Measurements from ENCODE around the gene TRAPPC10. TPM values are rescaled to one million over a fixed set of nuclear protein-coding genes. Genes with fewer than 3 reads are reported as not detected.

The TRAPPC10 gene
- total RNA-seq, 1 donor from 2014 or later, result 48.4 TPM

DNA sequence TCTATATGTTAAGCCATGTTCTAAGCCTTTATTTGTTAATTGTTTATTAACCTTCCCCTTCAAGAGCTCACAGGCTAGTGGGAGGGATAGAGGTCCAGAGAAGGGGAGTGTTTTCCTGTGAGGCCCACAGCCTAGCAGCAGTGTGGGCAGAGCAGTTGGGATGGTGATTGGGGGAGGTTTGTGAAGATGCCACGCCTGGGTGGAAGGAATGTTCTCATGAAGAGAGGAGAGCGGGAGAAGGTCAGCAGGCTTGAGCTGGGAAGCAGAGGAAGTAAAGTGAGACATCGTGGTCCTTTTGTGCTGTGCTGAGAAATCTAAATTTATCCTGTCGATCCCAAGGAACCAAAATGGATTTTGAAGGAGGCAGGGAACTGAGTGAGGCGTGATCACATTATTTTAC lies 42.6 kb downstream of the TRAPPC10 start:
- TF ChIP-seq, protein P1, sequence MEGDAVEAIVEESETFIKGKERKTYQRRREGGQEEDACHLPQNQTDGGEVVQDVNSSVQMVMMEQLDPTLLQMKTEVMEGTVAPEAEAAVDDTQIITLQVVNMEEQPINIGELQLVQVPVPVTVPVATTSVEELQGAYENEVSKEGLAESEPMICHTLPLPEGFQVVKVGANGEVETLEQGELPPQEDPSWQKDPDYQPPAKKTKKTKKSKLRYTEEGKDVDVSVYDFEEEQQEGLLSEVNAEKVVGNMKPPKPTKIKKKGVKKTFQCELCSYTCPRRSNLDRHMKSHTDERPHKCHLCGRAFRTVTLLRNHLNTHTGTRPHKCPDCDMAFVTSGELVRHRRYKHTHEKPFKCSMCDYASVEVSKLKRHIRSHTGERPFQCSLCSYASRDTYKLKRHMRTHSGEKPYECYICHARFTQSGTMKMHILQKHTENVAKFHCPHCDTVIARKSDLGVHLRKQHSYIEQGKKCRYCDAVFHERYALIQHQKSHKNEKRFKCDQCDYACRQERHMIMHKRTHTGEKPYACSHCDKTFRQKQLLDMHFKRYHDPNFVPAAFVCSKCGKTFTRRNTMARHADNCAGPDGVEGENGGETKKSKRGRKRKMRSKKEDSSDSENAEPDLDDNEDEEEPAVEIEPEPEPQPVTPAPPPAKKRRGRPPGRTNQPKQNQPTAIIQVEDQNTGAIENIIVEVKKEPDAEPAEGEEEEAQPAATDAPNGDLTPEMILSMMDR (IDR thresholded peaks at IDR 0.05; ENCODE audit: partially characterized antibody, unreplicated experiment), result no peak
- no peak for DNase-seq
- Mint-ChIP-seq H3K27me3 (ENCODE audit: unreplicated experiment) (peaks cover 4% of the 10 kb centered on the region), H3K9me3 (ENCODE audit: unreplicated experiment) (peaks cover 3% of the 10 kb centered on the region), H3K4me3 (ENCODE audit: unreplicated experiment) (no peak overlapping the region), H3K27ac (ENCODE audit: unreplicated experiment) (peak overlapping the region; percentile 46), H3K36me3 (ENCODE audit: unreplicated experiment) (no peaks in the 10 kb centered on the region), H3K4me1 (ENCODE audit: low read depth, unreplicated experiment) (peaks cover 61% of the 10 kb centered on the region)

DNA sequence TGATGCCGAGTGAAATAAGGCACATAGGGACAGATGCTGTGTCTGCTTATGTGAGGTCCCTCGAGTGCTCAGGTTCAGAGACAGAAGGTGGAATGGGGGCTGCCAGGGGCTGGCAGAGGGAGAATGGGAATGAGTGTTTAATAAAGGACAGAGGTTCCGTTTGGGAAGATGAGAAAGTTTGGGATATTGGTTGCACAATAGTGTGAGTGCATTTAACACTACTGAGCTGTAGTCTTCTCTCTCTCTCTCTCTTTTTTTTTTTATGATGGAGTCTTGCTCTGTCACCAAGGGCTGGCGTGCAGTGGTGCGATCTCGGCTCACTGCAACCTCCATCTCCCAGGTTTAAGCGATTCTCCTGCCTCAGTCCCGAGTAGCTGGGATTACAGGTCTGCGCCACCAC lies 44.9 kb downstream of the TRAPPC10 start:
- peak overlapping the region; percentile 95 for H3K27ac Mint-ChIP-seq (ENCODE audit: unreplicated experiment)
- peaks cover 4% of the 10 kb centered on the region for H3K27me3 Mint-ChIP-seq (ENCODE audit: unreplicated experiment)

GRCh38 chr21:44057960-44058651 lies 46.0 kb downstream of the TRAPPC10 start:
- DNase-seq, result no peak
- Mint-ChIP-seq H3K9me3 (ENCODE audit: unreplicated experiment) (peaks cover 5% of the 10 kb centered on the region), H3K27me3 (ENCODE audit: unreplicated experiment) (peaks cover 4% of the 10 kb centered on the region), H3K36me3 (ENCODE audit: unreplicated experiment) (no peaks in the 10 kb centered on the region), H3K4me3 (ENCODE audit: unreplicated experiment) (peak overlapping the region; percentile 35), H3K4me1 (ENCODE audit: low read depth, unreplicated experiment) (peaks cover 43% of the 10 kb centered on the region), H3K27ac (ENCODE audit: unreplicated experiment) (peak overlapping the region; percentile 86)
- TF ChIP-seq, protein P1 (IDR thresholded peaks at IDR 0.05; ENCODE audit: partially characterized antibody, unreplicated experiment), result no peak

More for the DNA sequence above, 44.9 kb downstream of the TRAPPC10 start:
- TF ChIP-seq, protein P1 (IDR thresholded peaks at IDR 0.05; ENCODE audit: partially characterized antibody, unreplicated experiment), result no peak
- Mint-ChIP-seq H3K4me3 (ENCODE audit: unreplicated experiment) (peak overlapping the region; percentile 80), H3K9me3 (ENCODE audit: unreplicated experiment) (peaks cover 3% of the 10 kb centered on the region), H3K4me1 (ENCODE audit: low read depth, unreplicated experiment) (peaks cover 48% of the 10 kb centered on the region), H3K36me3 (ENCODE audit: unreplicated experiment) (no peaks in the 10 kb centered on the region)
- DNase-seq, result no peak

DNA sequence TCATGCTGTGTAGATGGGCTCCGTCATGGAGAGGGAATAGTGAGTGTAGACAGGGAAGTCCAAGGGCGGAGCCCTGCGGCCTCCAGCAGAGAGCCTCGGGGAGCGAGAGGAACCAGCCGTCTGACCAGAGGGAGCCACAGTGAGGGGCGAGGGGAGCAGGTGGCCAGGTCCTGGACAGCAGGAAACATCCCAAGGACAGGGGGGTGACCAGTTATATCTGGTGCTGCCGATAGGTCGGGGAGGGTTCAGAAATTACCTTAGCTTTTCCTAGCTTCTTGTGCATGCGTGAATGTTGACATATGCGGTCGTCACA lies 46.5 kb downstream of the TRAPPC10 start:
- peaks cover 5% of the 10 kb centered on the region for H3K9me3 Mint-ChIP-seq (ENCODE audit: unreplicated experiment)
- peaks cover 4% of the 10 kb centered on the region for H3K27me3 Mint-ChIP-seq (ENCODE audit: unreplicated experiment)

GRCh38 chr21:44058981-44059380 lies 46.9 kb downstream of the TRAPPC10 start:
- peaks cover 5% of the 10 kb centered on the region for H3K9me3 Mint-ChIP-seq (ENCODE audit: unreplicated experiment)
- H3K27me3 Mint-ChIP-seq (ENCODE audit: unreplicated experiment), result peaks cover 4% of the 10 kb centered on the region
- H3K36me3 Mint-ChIP-seq (ENCODE audit: unreplicated experiment), result no peaks in the 10 kb centered on the region
- no peak for DNase-seq
- peak overlapping the region; percentile 41 for H3K27ac Mint-ChIP-seq (ENCODE audit: unreplicated experiment)
- no peak overlapping the region for H3K4me3 Mint-ChIP-seq (ENCODE audit: unreplicated experiment)
- TF ChIP-seq, protein P1 (IDR thresholded peaks at IDR 0.05; ENCODE audit: partially characterized antibody, unreplicated experiment), result no peak
- peaks cover 39% of the 10 kb centered on the region for H3K4me1 Mint-ChIP-seq (ENCODE audit: low read depth, unreplicated experiment)

More for the DNA sequence above, 46.5 kb downstream of the TRAPPC10 start:
- DNase-seq, result no peak
- H3K27ac Mint-ChIP-seq (ENCODE audit: unreplicated experiment), result peak overlapping the region; percentile 86
- H3K4me1 Mint-ChIP-seq (ENCODE audit: low read depth, unreplicated experiment), result peaks cover 42% of the 10 kb centered on the region
- TF ChIP-seq, protein P1 (IDR thresholded peaks at IDR 0.05; ENCODE audit: partially characterized antibody, unreplicated experiment), result no peak
- H3K36me3 Mint-ChIP-seq (ENCODE audit: unreplicated experiment), result no peaks in the 10 kb centered on the region
- peak overlapping the region; percentile 35 for H3K4me3 Mint-ChIP-seq (ENCODE audit: unreplicated experiment)
